ENCODE measurements around the gene GRM1.

DNA sequence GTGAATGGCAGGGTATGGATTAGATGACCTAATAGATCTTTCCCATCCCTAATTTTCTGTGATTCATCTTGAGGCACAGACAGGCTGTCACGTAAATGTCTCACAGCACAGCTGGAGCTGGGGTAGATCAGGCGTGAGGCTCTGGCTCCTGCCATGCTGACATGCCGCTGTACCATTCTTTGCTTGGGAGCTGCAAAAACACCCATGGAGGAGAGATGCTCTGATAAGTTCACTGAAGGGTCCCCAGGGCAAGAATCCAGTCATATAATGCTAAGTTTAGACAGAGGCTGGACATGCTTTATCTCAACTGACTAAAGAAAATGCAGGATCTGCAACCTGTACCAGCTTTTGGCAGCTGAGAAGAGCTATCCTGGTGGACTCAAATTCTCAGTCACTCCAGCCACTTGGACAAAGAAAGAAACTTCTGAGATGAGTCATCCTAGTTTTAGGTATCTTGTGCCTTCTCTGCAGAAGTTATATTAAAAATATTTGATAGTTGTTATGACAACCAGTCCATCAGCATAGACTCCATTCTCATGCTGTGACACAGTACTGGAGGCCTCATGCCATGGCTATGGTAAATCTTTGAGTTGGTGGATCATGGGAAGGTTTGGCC lies 329.7 kb downstream of the GRM1 start:
- TF ChIP-seq, protein P1, sequence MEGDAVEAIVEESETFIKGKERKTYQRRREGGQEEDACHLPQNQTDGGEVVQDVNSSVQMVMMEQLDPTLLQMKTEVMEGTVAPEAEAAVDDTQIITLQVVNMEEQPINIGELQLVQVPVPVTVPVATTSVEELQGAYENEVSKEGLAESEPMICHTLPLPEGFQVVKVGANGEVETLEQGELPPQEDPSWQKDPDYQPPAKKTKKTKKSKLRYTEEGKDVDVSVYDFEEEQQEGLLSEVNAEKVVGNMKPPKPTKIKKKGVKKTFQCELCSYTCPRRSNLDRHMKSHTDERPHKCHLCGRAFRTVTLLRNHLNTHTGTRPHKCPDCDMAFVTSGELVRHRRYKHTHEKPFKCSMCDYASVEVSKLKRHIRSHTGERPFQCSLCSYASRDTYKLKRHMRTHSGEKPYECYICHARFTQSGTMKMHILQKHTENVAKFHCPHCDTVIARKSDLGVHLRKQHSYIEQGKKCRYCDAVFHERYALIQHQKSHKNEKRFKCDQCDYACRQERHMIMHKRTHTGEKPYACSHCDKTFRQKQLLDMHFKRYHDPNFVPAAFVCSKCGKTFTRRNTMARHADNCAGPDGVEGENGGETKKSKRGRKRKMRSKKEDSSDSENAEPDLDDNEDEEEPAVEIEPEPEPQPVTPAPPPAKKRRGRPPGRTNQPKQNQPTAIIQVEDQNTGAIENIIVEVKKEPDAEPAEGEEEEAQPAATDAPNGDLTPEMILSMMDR (IDR thresholded peaks at IDR 0.05): no peak
- TF ChIP-seq SMC3 (IDR thresholded peaks at IDR 0.05) (no peak), EP300 (IDR thresholded peaks at IDR 0.05) (no peak)

All from A549 (cell line).